Measurements from ENCODE around the gene TCTA. TPM values are rescaled to one million over a fixed set of nuclear protein-coding genes. Genes with fewer than 3 reads are reported as not detected.

TCTA gene
- total RNA-seq, 1 experiment from 2014 or later: 22.9 TPM

- DNase-seq (ENCODE audit: low read depth): no peak
Observed at GRCh38 chr3:49460956-49461355, 48.7 kb downstream of the TCTA start.

DNA sequence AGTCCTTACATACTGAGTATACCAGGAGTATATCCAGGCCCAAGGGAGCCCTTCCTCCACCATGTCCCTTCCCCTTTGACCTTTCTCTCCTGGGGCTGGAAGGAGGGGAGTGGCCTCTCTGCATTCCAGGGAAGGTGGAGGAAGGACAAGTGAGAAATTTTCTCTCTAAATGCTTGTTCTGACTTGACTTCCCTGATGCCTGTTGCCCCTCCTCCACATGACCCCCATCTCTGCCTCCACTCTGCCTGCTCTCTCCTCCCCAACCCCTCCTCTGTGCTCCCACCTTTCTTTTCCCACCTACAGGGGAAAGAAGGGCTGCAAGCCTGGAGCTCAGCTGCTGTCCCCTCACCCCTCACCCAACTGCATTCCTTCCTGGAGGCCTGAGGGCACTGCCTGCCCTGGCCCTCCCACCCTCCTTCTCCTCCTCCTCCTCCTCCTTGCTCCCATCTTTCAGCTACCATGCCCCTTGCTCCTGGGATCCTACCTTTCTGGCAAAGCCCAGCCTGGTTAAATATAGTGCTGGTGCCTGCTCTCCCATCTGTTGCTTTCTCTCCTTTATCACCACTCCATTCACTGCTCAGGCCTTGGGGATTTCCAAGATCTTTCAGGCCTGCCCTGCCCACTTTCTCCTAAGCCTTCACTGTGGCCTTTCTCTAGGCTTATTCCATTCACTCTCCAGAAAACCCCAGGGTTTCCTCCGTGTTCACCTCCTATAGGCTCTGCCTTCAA, 49.4 kb downstream of the TCTA start:
- DNase-seq (ENCODE audit: low read depth): peak; percentile 43

DNA sequence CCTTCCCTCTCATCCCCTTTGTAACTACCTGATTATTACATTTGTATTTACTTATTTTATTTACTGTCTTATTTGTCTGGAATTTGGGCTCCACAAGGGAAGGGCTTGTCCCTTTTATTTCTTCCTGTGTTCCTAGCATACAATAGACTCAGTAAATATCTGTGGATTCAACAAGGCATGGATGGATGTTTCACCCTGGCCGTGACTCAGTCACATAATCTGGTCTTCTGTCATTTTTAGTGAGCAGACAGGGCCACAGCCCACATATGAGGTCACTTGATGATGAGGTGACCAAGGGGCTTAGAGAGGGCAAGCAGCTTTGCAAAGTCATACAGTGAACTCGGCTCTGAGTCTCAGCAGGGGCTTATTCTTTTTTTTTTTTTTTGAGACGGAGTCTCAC, 50.0 kb downstream of the TCTA start:
- DNase-seq (ENCODE audit: low read depth): peak; percentile 47

GRCh38 chr3:49465270-49466034, 53.2 kb downstream of the TCTA start:
- DNase-seq (ENCODE audit: low read depth): peak; percentile 77

Other genes with a start within 250 kb of the TCTA start
- gene CCDC71, start 246.1 kb upstream of the TCTA start, total RNA-seq (2014; rRNA removed; shearing (Covaris generic)): 26.0 and 32.8 TPM in 2 replicates
- gene KLHDC8B, start 240.8 kb upstream of the TCTA start, total RNA-seq (2014; rRNA removed; shearing (Covaris generic)): 28.1 and 28.7 TPM in 2 replicates
- gene C3orf62, start 135.2 kb upstream of the TCTA start, total RNA-seq (2014; rRNA removed; shearing (Covaris generic)): 0.84 and 0.88 TPM in 2 replicates
- 12.9 and 14.5 TPM in 2 replicates for gene USP4, start 72.4 kb upstream of the TCTA start, total RNA-seq (2014; rRNA removed; shearing (Covaris generic))
- gene GPX1, start 54.1 kb upstream of the TCTA start, total RNA-seq (2014; rRNA removed; shearing (Covaris generic)): not detected in 2 replicates
- 627 and 650 TPM in 2 replicates for gene RHOA, start 447 bp upstream of the TCTA start, total RNA-seq (2014; rRNA removed; shearing (Covaris generic))
- 1.5 TPM in 1 of 2 replicates, not detected in the other for gene AMT, start 10.1 kb downstream of the TCTA start, total RNA-seq (2014; rRNA removed; shearing (Covaris generic))
- 2.4 and 4.2 TPM in 2 replicates for gene NICN1, start 16.9 kb downstream of the TCTA start, total RNA-seq (2014; rRNA removed; shearing (Covaris generic))
- gene DAG1, start 57.8 kb downstream of the TCTA start, total RNA-seq (2014; rRNA removed; shearing (Covaris generic)): 75.7 and 88.6 TPM in 2 replicates
- gene BSN, start 142.1 kb downstream of the TCTA start, total RNA-seq (2014; rRNA removed; shearing (Covaris generic)): under 0.01 and 0.10 TPM in 2 replicates